SHP77 (cell line): Measurements from ENCODE around the gene KCNT1.

ENCODE experiments used
- DNase-seq, 2 experiments: peaks; one replicate each; lab custom pipeline; 2025; lab: John Stamatoyannopoulos, UW

The KCNT1 gene

GRCh38 chr9:135768516-135769218, 66.7 kb downstream of the KCNT1 start:
- DNase-seq = no peak

GRCh38 chr9:135769489-135770202, 67.7 kb downstream of the KCNT1 start:
- DNase-seq = no peak

DNA sequence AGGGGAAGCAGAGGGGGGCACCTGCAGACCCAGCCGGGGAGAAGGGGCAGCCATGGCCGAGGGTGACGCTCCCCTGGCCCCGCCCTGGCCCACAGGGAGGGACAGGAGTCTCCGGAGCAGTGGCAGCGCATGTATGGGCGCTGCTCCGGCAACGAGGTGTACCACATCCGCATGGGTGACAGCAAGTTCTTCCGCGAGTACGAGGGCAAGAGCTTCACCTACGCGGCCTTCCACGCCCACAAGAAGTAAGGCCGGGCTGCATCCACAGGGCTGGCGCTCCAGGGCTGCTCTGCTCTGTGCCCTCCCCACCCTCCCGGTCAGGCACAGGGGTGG, 68.2 kb downstream of the KCNT1 start:
- DNase-seq = no peak

GRCh38 chr9:135770771-135771170, 68.8 kb downstream of the KCNT1 start:
- no peak for DNase-seq

GRCh38 chr9:135771401-135772051, 69.5 kb downstream of the KCNT1 start:
- no peak for DNase-seq

- no peak for DNase-seq
These were observed 70.2 kb downstream of the KCNT1 start for GRCh38 chr9:135772056-135772646.

- no peak for DNase-seq
These were observed 70.9 kb downstream of the KCNT1 start for GRCh38 chr9:135772702-135773493.

DNA sequence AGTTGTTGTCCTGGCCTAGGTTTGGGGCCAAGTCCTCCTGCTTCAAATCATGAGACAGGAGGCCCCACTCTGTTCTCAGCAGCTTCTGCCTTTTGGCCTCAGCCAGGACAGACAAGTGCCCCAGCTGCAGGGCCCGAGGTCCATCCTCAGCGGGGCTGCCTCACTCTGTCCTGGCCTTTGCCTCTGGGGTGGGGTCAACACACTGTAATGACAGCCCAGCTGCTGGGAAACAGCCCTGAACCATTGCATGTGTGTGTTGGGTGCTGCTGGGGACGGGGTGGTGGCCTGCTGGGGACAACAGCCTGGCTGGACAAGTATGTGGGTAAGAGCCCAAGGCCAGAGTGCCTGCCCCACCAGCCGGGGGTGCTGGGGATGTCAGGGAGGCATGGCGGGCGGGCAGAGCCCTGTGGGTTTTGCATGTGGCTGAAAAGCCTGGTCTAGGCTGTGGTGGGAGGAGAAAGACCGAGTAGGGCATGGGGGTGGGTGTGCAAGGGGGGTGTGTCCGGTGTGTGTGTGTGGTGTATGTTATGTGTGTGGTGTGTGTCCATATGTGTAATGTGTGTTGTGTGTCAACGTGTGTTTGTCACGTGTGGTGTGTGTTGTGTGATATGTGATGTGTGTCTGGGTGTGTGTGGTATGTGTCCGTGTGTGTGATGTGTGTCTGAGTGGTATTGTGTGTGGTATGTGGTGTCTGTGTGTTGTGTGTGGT, 71.7 kb downstream of the KCNT1 start:
- no peak for DNase-seq

GRCh38 chr9:135774239-135774747, 72.3 kb downstream of the KCNT1 start:
- DNase-seq = no peak

- no peak for DNase-seq
These were observed 73.0 kb downstream of the KCNT1 start for GRCh38 chr9:135774794-135775525.

- no peak for DNase-seq
These were observed 73.9 kb downstream of the KCNT1 start for GRCh38 chr9:135775911-135776310.

DNA sequence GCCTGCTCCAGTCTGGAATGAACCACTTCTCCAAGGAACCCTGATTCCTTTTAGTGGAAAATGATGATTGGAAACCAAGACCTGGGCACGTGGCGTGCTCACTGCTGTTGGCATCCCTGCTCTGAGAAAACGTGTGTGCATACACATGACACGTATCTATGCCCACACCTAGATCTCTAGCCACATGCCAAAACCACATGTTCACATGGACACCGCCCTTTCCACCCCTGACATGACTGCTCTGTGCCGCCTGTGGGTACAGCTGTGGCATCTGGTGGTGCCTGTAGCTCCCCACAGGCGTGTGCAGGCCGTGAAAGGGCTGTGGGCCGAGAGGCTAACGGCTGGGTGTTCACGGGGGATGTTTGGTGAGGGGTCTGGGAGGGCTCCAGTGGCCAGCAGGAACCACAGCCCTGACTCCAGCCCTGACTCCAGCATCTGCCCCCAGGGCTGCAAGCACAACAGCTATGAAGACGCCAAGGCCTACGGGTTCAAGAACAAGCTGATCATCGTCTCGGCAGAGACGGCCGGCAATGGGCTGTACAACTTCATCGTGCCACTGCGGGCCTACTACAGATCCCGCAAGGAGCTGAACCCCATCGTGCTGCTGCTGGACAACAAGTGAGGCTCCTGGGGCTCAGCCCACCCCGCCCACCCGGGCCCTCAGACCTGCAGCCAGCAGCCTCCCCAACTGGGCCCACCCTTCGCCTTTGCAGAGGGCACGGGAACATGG, 75.1 kb downstream of the KCNT1 start:
- no peak for DNase-seq

GRCh38 chr9:135777623-135778177, 75.7 kb downstream of the KCNT1 start:
- DNase-seq = no peak

GRCh38 chr9:135778421-135778820, 76.4 kb downstream of the KCNT1 start:
- no peak for DNase-seq

GRCh38 chr9:135779571-135779970, 77.6 kb downstream of the KCNT1 start:
- DNase-seq = no peak

DNA sequence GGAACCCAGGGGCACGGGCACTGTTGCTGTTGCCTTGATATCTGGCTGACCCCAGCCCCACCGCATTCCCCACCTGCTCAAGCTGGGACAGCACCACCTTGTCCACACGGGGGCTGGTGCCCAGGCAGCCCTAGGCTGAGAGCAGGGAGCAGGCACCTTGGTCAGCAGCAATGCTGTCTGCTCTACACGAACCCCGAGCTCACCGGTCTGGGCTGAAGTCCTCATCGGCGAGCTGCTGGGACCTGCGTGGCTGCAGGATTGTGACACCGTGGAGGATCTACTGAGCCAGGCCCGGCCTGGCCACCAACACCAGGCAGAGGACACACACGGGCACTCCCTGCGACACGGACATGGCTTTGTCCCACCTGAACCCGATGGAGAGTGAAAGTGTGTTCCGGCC, 78.1 kb downstream of the KCNT1 start:
- no peak for DNase-seq

DNA sequence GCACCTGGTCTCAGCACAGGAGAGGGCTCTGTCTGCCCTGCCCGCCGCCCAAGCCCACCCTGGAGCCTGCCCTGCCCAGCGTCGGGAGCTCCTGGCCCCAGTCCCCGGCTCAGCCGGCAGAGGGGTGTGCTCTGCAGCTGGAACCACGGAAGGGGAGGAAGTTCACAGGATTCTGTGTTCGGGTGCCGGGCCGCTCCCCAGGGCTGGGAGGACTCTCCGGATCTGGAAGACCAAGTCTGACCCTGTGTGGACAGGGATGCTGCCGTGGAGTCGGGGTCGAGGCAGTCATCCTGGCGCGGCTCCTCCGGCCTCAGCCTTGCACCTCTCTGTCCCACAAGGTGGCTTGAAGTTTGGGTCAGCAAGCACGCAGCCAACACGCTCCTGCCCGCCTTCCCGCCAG, 78.6 kb downstream of the KCNT1 start:
- DNase-seq = no peak

DNA sequence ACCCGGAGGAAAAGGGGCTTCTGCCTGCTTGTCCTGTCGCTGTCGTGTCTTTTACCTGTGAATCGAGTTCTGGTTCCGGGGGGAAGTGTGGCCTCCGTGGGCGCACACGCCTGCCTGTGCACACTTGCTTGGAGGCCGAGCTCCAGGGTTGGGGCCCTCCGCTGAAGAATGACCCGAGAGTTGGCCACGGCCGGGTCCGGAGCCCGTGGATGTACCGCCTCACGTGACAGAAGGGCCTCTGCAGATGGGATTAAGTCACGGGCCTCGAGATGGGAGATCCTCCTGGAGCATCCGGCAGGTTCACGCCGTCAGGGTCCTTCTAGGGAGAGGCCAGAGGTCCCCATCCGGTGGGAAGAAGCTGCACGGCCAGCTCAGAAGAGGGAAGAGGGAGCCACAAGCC, 81.0 kb downstream of the KCNT1 start:
- no peak for DNase-seq

DNA sequence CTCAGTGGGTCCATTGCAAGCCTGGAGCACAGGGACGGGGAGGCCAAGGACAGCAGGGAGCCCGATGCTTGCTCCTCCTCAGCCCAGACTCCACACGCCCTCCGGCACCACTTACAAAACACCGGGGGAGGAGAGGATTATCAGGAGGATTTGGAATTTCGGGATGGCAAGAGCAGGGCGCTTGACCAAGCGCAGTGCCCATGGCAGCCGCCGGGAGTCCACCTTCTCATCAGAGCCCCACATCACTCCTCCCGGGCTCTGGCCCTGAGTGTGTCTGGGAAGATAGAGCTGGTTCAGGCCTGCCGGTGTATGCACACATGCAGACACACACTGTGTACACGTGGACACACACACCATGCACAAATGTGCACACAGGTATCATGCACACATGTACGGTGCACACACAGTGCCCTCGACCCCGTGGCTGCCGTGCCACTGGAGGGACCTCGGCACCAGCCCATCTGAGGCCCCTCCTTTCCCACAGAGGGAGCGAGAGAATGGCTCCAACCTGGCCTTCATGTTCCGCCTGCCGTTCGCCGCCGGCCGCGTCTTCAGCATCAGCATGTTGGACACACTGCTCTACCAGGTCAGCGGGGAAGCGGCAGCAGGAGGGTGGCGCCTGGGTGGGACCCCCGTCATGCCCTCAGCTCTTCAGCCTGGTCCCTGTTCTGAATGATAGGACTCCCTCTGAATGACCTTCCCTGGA, 81.7 kb downstream of the KCNT1 start:
- no peak for DNase-seq
